ENCODE measurements around the gene RBMS3. TPM values are rescaled to one million over a fixed set of nuclear protein-coding genes. Genes with fewer than 3 reads are reported as not detected.

RBMS3 gene
- total and polyA plus RNA-seq, 2 experiments from 2014 or later, result 3.2 to 7.4 TPM

- no peaks in the 10 kb centered on the region for H3K79me2 ChIP-seq (replicated peaks; ENCODE audit: insufficient read depth)
- TF ChIP-seq EZH2 (IDR thresholded peaks at IDR 0.05; ENCODE audit: low read depth, unreplicated experiment) (no peak), ETS1 (IDR thresholded peaks at IDR 0.05) (no peak), CTCF (conservative IDR thresholded peaks at IDR 0.05; ENCODE audit: low read depth in 2 of 2) (peak; percentile 87 to 93), ZNF462 (CRISPR knock-in tag; IDR thresholded peaks at IDR 0.05) (no peak), STAT1 (IDR thresholded peaks at IDR 0.05; ENCODE audit: unreplicated experiment) (no peak)
- DNase-seq (ENCODE audit: low spot score) (peak; percentile 84), ATAC-seq (peak; percentile 74)
- Mint-ChIP-seq H3K36me3 (ENCODE audit: low read depth) (no peaks in the 10 kb centered on the region), H3K27me3 (ENCODE audit: insufficient read depth, low read depth, poor library complexity) (no peaks in the 10 kb centered on the region), H3K27ac (no peak overlapping the region), H3K9me3 (no peaks in the 10 kb centered on the region), H3K4me1 (peaks cover 19% of the 10 kb centered on the region), H3K4me3 (no peak overlapping the region)
- H3K4me3 ChIP-seq, result no peak overlapping the region
- H3K27me3 ChIP-seq (ENCODE audit: insufficient read depth), result no peaks in the 10 kb centered on the region
- H3K4me1 ChIP-seq (ENCODE audit: insufficient read depth), result peaks cover 21% of the 10 kb centered on the region
- H3K9me2 ChIP-seq (ENCODE audit: insufficient read depth), result peaks cover 4% of the 10 kb centered on the region; the same call in 1 of the 2 replicates
- H3K4me2 ChIP-seq, result no peak overlapping the region
- no peak overlapping the region for H3K27ac ChIP-seq (ENCODE audit: low read depth)
- H3F3A ChIP-seq (replicated peaks; ENCODE audit: low read depth), result no peaks in the 10 kb centered on the region
- H3K36me3 ChIP-seq (ENCODE audit: insufficient read depth), result no peaks in the 10 kb centered on the region
- no peak overlapping the region for H2AFZ ChIP-seq
- no peaks in the 10 kb centered on the region for H4K20me1 ChIP-seq (replicated peaks; ENCODE audit: insufficient read depth)
Measured at GRCh38 chr3:30042274-30042859, 761.5 kb downstream of the RBMS3 start.
